ENCODE data around the gene METTL14. TPM values are rescaled to one million over a fixed set of nuclear protein-coding genes. Genes with fewer than 3 reads are reported as not detected.

The METTL14 gene
- total RNA-seq, 1 experiment from 2014 or later = 22.4 TPM

GRCh38 chr4:118753685-118754084 is 68.5 kb downstream of the METTL14 start:
- no peak overlapping the region for H3K27ac ChIP-seq (ENCODE audit: low read length)
- ATAC-seq = no peak
- no TSS peak for BruUV-seq (replicated peaks)
- TF ChIP-seq POLR2AphosphoS5 (IDR thresholded peaks at IDR 0.05; ENCODE audit: low read depth, low read length) (no peak), SIN3A (IDR thresholded peaks at IDR 0.05; ENCODE audit: borderline replicate concordance, insufficient read depth, low read depth, low read length) (no peak), CTCF (IDR thresholded peaks at IDR 0.05) (no peak), TCF7L2 (IDR thresholded peaks at IDR 0.05; ENCODE audit: low read depth, low read length) (no peak)
- TF ChIP-seq, protein P1, sequence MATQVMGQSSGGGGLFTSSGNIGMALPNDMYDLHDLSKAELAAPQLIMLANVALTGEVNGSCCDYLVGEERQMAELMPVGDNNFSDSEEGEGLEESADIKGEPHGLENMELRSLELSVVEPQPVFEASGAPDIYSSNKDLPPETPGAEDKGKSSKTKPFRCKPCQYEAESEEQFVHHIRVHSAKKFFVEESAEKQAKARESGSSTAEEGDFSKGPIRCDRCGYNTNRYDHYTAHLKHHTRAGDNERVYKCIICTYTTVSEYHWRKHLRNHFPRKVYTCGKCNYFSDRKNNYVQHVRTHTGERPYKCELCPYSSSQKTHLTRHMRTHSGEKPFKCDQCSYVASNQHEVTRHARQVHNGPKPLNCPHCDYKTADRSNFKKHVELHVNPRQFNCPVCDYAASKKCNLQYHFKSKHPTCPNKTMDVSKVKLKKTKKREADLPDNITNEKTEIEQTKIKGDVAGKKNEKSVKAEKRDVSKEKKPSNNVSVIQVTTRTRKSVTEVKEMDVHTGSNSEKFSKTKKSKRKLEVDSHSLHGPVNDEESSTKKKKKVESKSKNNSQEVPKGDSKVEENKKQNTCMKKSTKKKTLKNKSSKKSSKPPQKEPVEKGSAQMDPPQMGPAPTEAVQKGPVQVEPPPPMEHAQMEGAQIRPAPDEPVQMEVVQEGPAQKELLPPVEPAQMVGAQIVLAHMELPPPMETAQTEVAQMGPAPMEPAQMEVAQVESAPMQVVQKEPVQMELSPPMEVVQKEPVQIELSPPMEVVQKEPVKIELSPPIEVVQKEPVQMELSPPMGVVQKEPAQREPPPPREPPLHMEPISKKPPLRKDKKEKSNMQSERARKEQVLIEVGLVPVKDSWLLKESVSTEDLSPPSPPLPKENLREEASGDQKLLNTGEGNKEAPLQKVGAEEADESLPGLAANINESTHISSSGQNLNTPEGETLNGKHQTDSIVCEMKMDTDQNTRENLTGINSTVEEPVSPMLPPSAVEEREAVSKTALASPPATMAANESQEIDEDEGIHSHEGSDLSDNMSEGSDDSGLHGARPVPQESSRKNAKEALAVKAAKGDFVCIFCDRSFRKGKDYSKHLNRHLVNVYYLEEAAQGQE (IDR thresholded peaks at IDR 0.05; ENCODE audit: insufficient read depth in 1 of 2, low read depth in 2 of 2, low read length in 1 of 2) = no peak
- intact Hi-C loops (cut with micrococcal nuclease; ENCODE audit: unreplicated experiment) (no loop called here), in situ Hi-C loops (cut with HindIII; ENCODE audit: low pct_unique_long_range_greater_than_20kb, low sequenced_read_pairs) (no loop called here)
- no peak for DNase-seq (ENCODE audit: low read depth, low spot score)
- H3K9me3 ChIP-seq (ENCODE audit: control insufficient read depth, insufficient read depth, low read depth, low read length) = no peaks in the 10 kb centered on the region
- H3K4me3 ChIP-seq (ENCODE audit: low read depth in 2 of 2, low read length in 2 of 2) = no peak overlapping the region
- ChIA-PET POLR2A (no interaction called here), CTCF (no interaction called here)
- H3K36me3 ChIP-seq (ENCODE audit: control insufficient read depth, insufficient read depth, low read length) = no peaks in the 10 kb centered on the region
- no peaks in the 10 kb centered on the region; the same call in 1 of the 2 replicates for H3K4me1 ChIP-seq (ENCODE audit: control insufficient read depth, insufficient read depth, low read length)
- H3K27me3 ChIP-seq (ENCODE audit: control insufficient read depth, insufficient read depth, low read length) = no peaks in the 10 kb centered on the region

- in situ Hi-C loops (cut with HindIII; ENCODE audit: low pct_unique_long_range_greater_than_20kb, low sequenced_read_pairs) = no loop called here
Observed at GRCh38 chr4:118754890-118755289, 69.7 kb downstream of the METTL14 start.

More at GRCh38 chr4:118754890-118755289, 69.7 kb downstream of the METTL14 start:
- Histone ChIP-seq H3K27me3 (ENCODE audit: control insufficient read depth, insufficient read depth, low read length) (no peaks in the 10 kb centered on the region), H3K36me3 (ENCODE audit: control insufficient read depth, insufficient read depth, low read length) (no peaks in the 10 kb centered on the region), H3K9me3 (ENCODE audit: control insufficient read depth, insufficient read depth, low read depth, low read length) (no peaks in the 10 kb centered on the region), H3K4me1 (ENCODE audit: control insufficient read depth, insufficient read depth, low read length) (no peaks in the 10 kb centered on the region; the same call in 1 of the 2 replicates), H3K4me3 (ENCODE audit: low read depth in 2 of 2, low read length in 2 of 2) (no peak overlapping the region), H3K27ac (ENCODE audit: low read length) (no peak overlapping the region)
- TF ChIP-seq SIN3A (IDR thresholded peaks at IDR 0.05; ENCODE audit: borderline replicate concordance, insufficient read depth, low read depth, low read length) (no peak), POLR2AphosphoS5 (IDR thresholded peaks at IDR 0.05; ENCODE audit: low read depth, low read length) (no peak), TCF7L2 (IDR thresholded peaks at IDR 0.05; ENCODE audit: low read depth, low read length) (no peak), CTCF (IDR thresholded peaks at IDR 0.05) (no peak)
- TF ChIP-seq, protein P1 (IDR thresholded peaks at IDR 0.05; ENCODE audit: insufficient read depth in 1 of 2, low read depth in 2 of 2, low read length in 1 of 2) = no peak
- POLR2A ChIA-PET = no interaction called here
- no TSS peak for BruUV-seq (replicated peaks)
- no peak for ATAC-seq
- no peak for DNase-seq (ENCODE audit: low read depth, low spot score)
- intact Hi-C loops (cut with micrococcal nuclease; ENCODE audit: unreplicated experiment) = no loop called here
- CTCF ChIA-PET = no interaction called here

Measured in Panc1 (cell line).